Stomach (tissue), 9 donors: ENCODE measurements around the gene NXPH4. TPM values are rescaled to one million over a fixed set of nuclear protein-coding genes. Genes with fewer than 3 reads are reported as not detected.

Source experiments
- DNase-seq, 2 donors: peaks; one replicate each; pipeline versions ENCODE4 v3.0.0 to v3.0.0-alpha.2; 2013 to 2019
- H3K27ac ChIP-seq, 5 donors: fragments of 200-600 bp in 4 of 5; sonication (generic) in 4 of 5; one replicate each; pipeline ENCODE4 v1.5.1; 2013 to 2019; ENCODE audit warnings: mild to moderate bottlenecking in 1 of 5, moderate library complexity in 1 of 5
- H3K27me3 ChIP-seq, 3 donors: fragments of 200-600 bp; sonication (generic); one replicate each; pipeline ENCODE4 v1.5.1; 2017 to 2019; ENCODE audit warnings: mixed run types in 1 of 3
- H3K36me3 ChIP-seq, 4 donors: fragments of 200-600 bp; sonication (generic); 1 replicate in 3 of 4; 2 replicates in 1 of 4; pipeline ENCODE4 v1.5.1; 2016 to 2019
- H3K4me1 ChIP-seq, 4 donors: fragments of 200-600 bp; sonication (generic); one replicate each; pipeline ENCODE4 v1.5.1; 2016 to 2019
- H3K4me3 ChIP-seq, 4 donors: fragments of 200-600 bp; sonication (generic) in 3 of 4; one replicate each; pipeline ENCODE4 v1.5.1; 2016 to 2019; ENCODE audit warnings: mild to moderate bottlenecking in 1 of 4
- H3K9me3 ChIP-seq, 4 donors: fragments of 200-600 bp; sonication (generic); one replicate each; pipeline ENCODE4 v1.5.1; 2016 to 2019
- EP300 ChIP-seq: sonication (generic); formaldehyde crosslinking; IDR thresholded peaks from one replicate; pipeline ENCODE4 v1.6.1; 2017; ENCODE audit warnings: antibody characterized with exemption
- POLR2A ChIP-seq, 4 donors: fragments of 450-650 bp; IDR thresholded peaks; one replicate each; pipeline ENCODE4 v1.6.1; 2016; ENCODE audit warnings: antibody characterized with exemption in 4 of 4, control low read depth in 2 of 4, mild to moderate bottlenecking in 1 of 4, moderate library complexity in 1 of 4
- POLR2AphosphoS5 ChIP-seq, 3 donors: sonication (generic); formaldehyde crosslinking; IDR thresholded peaks; one replicate each; pipeline ENCODE4 v1.6.1; 2016; ENCODE audit warnings: antibody characterized with exemption in 3 of 3
- WGBS, 5 donors: extraction: QIAGEN DNeasy Blood & Tissue Kit in 3 of 5; methylation state at CpG; one replicate each; pipeline versions ENCODE4 v1.1.5 to v1.1.7; 2013 to 2018; 5-methylcytosine and 5-hydroxymethylcytosine counted together
- intact Hi-C: fragments of 100-400 bp; cut with DNase I; formaldehyde crosslinking; loops from one replicate; pipeline ENCODE4 v1.15.1; 2023; ENCODE audit warnings: low total_unique reads
- polyA plus RNA-seq, 3 donors: library from polyadenylated mRNA; stranded (reverse); fragments of 200-250 nt; gene quantifications; one replicate each; pipeline ENCODE4 v1.2.3, GENCODE V29; 2013
- total RNA-seq, 5 donors: library from RNA; depleted of rRNA; stranded (reverse); fragments of >200 nt; gene quantifications; one replicate each; pipeline versions ENCODE4 v1.1.0 to v1.2.3, GENCODE V29; 2014 to 2016
- TF ChIP-seq, protein P1 (sequence below), 7 experiments: fragments of 450-650 bp in 4 of 7; fragments of 200-600 bp in 3 of 7; sonication (generic) in 3 of 7; IDR thresholded peaks; one replicate each; pipeline ENCODE4 v1.5.1; 2016 to 2019; ENCODE audit warnings: antibody characterized with exemption in 7 of 7, control low read depth in 2 of 7, mild to moderate bottlenecking in 1 of 7
- donor health status: healthy with polysubstance abuse.
- donor health status: Bipolar disorder and iron deficiency.
- donor health status: healthy.

Gene NXPH4
- total and polyA plus RNA-seq, 8 donors = 0.18 to 0.44 (median 0.30) TPM; not detected in 5

DNA sequence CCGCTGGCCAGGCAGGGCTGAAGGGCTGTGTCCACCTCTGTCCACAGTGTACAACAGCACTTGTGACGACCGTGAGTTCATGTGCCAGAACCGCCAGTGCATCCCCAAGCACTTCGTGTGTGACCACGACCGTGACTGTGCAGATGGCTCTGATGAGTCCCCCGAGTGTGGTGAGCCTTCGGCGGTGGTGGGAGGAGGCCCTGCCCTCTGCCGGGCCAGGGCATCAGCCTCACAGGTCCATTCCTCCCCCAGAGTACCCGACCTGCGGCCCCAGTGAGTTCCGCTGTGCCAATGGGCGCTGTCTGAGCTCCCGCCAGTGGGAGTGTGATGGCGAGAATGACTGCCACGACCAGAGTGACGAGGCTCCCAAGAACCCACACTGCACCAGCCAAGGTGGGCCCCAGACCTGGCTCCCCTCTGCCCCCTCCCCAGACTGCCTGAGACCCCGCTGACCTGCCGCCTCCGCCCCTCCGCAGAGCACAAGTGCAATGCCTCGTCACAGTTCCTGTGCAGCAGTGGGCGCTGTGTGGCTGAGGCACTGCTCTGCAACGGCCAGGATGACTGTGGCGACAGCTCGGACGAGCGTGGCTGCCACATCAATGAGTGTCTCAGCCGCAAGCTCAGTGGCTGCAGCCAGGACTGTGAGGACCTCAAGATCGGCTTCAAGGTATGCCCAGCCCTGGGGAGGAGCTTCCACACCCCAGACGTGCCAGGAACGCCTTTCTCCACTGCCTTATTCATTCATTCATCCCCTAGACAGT, 20.8 kb upstream of the NXPH4 start:
- intact Hi-C loops = no loop called here
- WGBS, 5 donors = 82 to 85% (median 84%) methylated on average over 19 to 34 of the region's 34 CpGs
- Histone ChIP-seq H3K27me3 (no peaks in the 10 kb centered on the region), H3K36me3 (peaks cover 94 to 100% (median 100%) of the 10 kb centered on the region in 4 donors), H3K4me1 (no peaks in the 10 kb centered on the region), H3K27ac (no peak overlapping the region), H3K4me3 (no peak overlapping the region), H3K9me3 (no peaks in the 10 kb centered on the region)
- no peak for TF ChIP-seq EP300
- TF ChIP-seq POLR2A (IDR thresholded peaks at IDR 0.05) = no peak
- TF ChIP-seq, protein P1, sequence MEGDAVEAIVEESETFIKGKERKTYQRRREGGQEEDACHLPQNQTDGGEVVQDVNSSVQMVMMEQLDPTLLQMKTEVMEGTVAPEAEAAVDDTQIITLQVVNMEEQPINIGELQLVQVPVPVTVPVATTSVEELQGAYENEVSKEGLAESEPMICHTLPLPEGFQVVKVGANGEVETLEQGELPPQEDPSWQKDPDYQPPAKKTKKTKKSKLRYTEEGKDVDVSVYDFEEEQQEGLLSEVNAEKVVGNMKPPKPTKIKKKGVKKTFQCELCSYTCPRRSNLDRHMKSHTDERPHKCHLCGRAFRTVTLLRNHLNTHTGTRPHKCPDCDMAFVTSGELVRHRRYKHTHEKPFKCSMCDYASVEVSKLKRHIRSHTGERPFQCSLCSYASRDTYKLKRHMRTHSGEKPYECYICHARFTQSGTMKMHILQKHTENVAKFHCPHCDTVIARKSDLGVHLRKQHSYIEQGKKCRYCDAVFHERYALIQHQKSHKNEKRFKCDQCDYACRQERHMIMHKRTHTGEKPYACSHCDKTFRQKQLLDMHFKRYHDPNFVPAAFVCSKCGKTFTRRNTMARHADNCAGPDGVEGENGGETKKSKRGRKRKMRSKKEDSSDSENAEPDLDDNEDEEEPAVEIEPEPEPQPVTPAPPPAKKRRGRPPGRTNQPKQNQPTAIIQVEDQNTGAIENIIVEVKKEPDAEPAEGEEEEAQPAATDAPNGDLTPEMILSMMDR (IDR thresholded peaks at IDR 0.05) = no peak
- no peak for TF ChIP-seq POLR2AphosphoS5 (IDR thresholded peaks at IDR 0.05)
- DNase-seq = no peak

- no peak overlapping the region for H3K27ac ChIP-seq
- no peaks in the 10 kb centered on the region for H3K4me1 ChIP-seq
- H3K27me3 ChIP-seq = no peaks in the 10 kb centered on the region
- no peaks in the 10 kb centered on the region for H3K9me3 ChIP-seq
- H3K4me3 ChIP-seq = no peak overlapping the region
- intact Hi-C loops = no loop called here
- TF ChIP-seq POLR2A (IDR thresholded peaks at IDR 0.05) (no peak), EP300 (no peak), POLR2AphosphoS5 (IDR thresholded peaks at IDR 0.05) (no peak)
- TF ChIP-seq, protein P1 (IDR thresholded peaks at IDR 0.05) = no peak
- no peak for DNase-seq
- peaks cover 92 to 100% (median 100%) of the 10 kb centered on the region in 4 donors for H3K36me3 ChIP-seq
- 66 to 83% (median 76%) methylated on average over 4 of the region's 4 CpGs for WGBS, 5 donors
Measured at GRCh38 chr12:57196439-57196838, 20.2 kb upstream of the NXPH4 start.

DNA sequence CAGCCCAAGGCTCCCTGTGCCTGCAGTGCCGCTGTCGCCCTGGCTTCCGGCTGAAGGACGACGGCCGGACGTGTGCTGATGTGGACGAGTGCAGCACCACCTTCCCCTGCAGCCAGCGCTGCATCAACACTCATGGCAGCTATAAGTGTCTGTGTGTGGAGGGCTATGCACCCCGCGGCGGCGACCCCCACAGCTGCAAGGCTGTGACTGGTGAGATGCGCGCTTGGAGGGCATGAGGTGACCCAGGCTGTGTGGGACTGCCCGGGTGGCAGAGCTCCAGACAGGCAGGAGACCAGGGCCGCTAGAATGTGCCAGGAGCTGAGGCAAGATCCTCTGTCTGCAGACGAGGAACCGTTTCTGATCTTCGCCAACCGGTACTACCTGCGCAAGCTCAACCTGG, 19.6 kb upstream of the NXPH4 start:
- TF ChIP-seq POLR2AphosphoS5 (IDR thresholded peaks at IDR 0.05) (no peak), POLR2A (IDR thresholded peaks at IDR 0.05) (no peak), EP300 (no peak)
- TF ChIP-seq, protein P1 (IDR thresholded peaks at IDR 0.05) = no peak
- Histone ChIP-seq H3K9me3 (no peaks in the 10 kb centered on the region), H3K4me1 (no peaks in the 10 kb centered on the region), H3K4me3 (no peak overlapping the region), H3K27me3 (no peaks in the 10 kb centered on the region), H3K27ac (no peak overlapping the region), H3K36me3 (peaks cover 93 to 100% (median 100%) of the 10 kb centered on the region in 4 donors)
- intact Hi-C loops = no loop called here
- whole genome bisulfite sequencing, 5 donors = 88 to 94% (median 92%) methylated on average over 19 to 22 of the region's 22 CpGs
- no peak for DNase-seq

DNA sequence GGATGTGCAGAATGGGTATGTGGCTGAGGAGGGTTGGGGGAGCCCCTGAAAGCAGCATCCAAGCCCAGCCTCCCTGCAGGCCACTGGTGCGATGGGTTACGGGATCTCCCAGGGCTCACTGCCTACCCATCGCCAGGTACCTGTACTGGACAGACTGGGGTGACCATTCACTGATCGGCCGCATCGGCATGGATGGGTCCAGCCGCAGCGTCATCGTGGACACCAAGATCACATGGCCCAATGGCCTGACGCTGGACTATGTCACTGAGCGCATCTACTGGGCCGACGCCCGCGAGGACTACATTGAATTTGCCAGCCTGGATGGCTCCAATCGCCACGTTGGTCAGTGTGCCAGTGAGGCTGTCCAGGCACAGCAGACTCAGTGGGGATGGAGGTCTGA, 18.3 kb upstream of the NXPH4 start:
- no peak for DNase-seq
- Histone ChIP-seq H3K27ac (no peak overlapping the region), H3K4me1 (no peaks in the 10 kb centered on the region), H3K27me3 (no peaks in the 10 kb centered on the region), H3K9me3 (no peaks in the 10 kb centered on the region), H3K36me3 (peaks cover 92 to 100% (median 100%) of the 10 kb centered on the region in 4 donors), H3K4me3 (no peak overlapping the region)
- intact Hi-C loops = no loop called here
- TF ChIP-seq EP300 = no peak
- no peak for TF ChIP-seq POLR2A (IDR thresholded peaks at IDR 0.05)
- TF ChIP-seq, protein P1 (IDR thresholded peaks at IDR 0.05) = no peak
- no peak for TF ChIP-seq POLR2AphosphoS5 (IDR thresholded peaks at IDR 0.05)
- WGBS, 5 donors = 93 to 95% (median 94%) methylated on average over 16 to 17 of the region's 17 CpGs
